B cell (primary cell): ENCODE data around the gene SMTN. TPM values are rescaled to one million over a fixed set of nuclear protein-coding genes. Genes with fewer than 3 reads are reported as not detected.

ENCODE experiments used
- ATAC-seq: fragments of 200-7000 bp; cut with Tn5 transposase; one replicate; pipeline ENCODE4 v1.10.0; 2021; ENCODE audit warnings: low read depth, mild to moderate bottlenecking, moderate number of reproducible peaks, moderate library complexity
- CTCF ChIA-PET: fragments of 350-600 bp; sonication (Branson Sonifier 250); formaldehyde crosslinking; loops from one replicate; lab custom pipeline; 2021; ENCODE audit warnings: antibody characterized with exemption, inconsistent platforms; lab: Charles Lee
- POLR2A ChIA-PET: fragments of 350-600 bp; sonication (Branson Sonifier 250); formaldehyde crosslinking; loops from one replicate; lab custom pipeline; 2021; ENCODE audit warnings: antibody characterized with exemption; lab: Charles Lee
- DNase-seq: peaks from one replicate; pipeline ENCODE4 v3.0.0; 2013
- H2AFZ ChIP-seq: 2 replicates; pipeline ENCODE4 v1.6.1; 2012; ENCODE audit warnings: mild to moderate bottlenecking, low read depth, low read length; ENCODE audit not compliant: insufficient read depth, poor library complexity, severe bottlenecking
- H3K27ac ChIP-seq, 2 donors: 1 replicate in 1 of 2; 2 replicates in 1 of 2; pipeline ENCODE4 v1.5.1; 2012 to 2013; ENCODE audit warnings: low read length in 2 of 2, mild to moderate bottlenecking in 2 of 2, moderate library complexity in 1 of 2
- H3K27me3 ChIP-seq, 4 experiments: fragments of 200-600 bp in 1 of 4; sonication (generic) in 1 of 4; replicated peaks in 1 of 4; 1 replicate in 2 of 4; 2 replicates in 2 of 4; pipeline versions ENCODE4 v1.6.1 to v1.7.0; 2013 to 2016; ENCODE audit warnings: low read length in 3 of 4, mild to moderate bottlenecking in 2 of 4, mixed read lengths in 1 of 4, moderate library complexity in 1 of 4; ENCODE audit not compliant: insufficient read depth in 4 of 4, control insufficient read depth in 3 of 4; ENCODE audit errors: control extremely low read depth in 1 of 4
- H3K36me3 ChIP-seq, 2 experiments: replicated peaks in 1 of 2; 1 replicate in 1 of 2; 2 replicates in 1 of 2; pipeline versions ENCODE4 v1.6.1 to v1.7.1; 2013; ENCODE audit warnings: low read length in 1 of 2; ENCODE audit not compliant: insufficient read depth in 2 of 2, control insufficient read depth in 1 of 2; ENCODE audit errors: control extremely low read depth in 1 of 2, extremely low read depth in 1 of 2
- H3K4me1 ChIP-seq, 2 donors: fragments of 200-600 bp in 1 of 2; sonication (generic) in 1 of 2; 1 replicate in 1 of 2; 2 replicates in 1 of 2; pipeline versions ENCODE4 v1.5.1 to v1.6.1; 2013 to 2017; ENCODE audit warnings: low read length in 2 of 2; ENCODE audit not compliant: control insufficient read depth in 2 of 2, insufficient read depth in 2 of 2
- H3K4me2 ChIP-seq: replicated peaks from 2 replicates; pipeline ENCODE3; 2012; ENCODE audit warnings: mild to moderate bottlenecking, low read depth, low read length; ENCODE audit not compliant: poor library complexity, severe bottlenecking
- H3K4me3 ChIP-seq, 5 experiments: fragments of 200-600 bp in 1 of 5; sonication (generic) in 1 of 5; 1 replicate in 3 of 5; 2 replicates in 2 of 5; pipeline versions ENCODE4 v1.5.1 to v1.7.0; 2011 to 2016; ENCODE audit warnings: low read length in 4 of 5, mild to moderate bottlenecking in 4 of 5, low read depth in 2 of 5, control low read depth in 1 of 5, moderate library complexity in 1 of 5; ENCODE audit not compliant: insufficient read depth in 1 of 5; ENCODE audit errors: control extremely low read depth in 1 of 5, extremely low read depth in 1 of 5
- H3K79me2 ChIP-seq: fragments of 200-600 bp; sonication (generic); one replicate; pipeline ENCODE4 v1.6.0; 2016; ENCODE audit warnings: low read length; ENCODE audit not compliant: control insufficient read depth, insufficient read depth
- H3K9ac ChIP-seq: fragments of 200-600 bp; sonication (generic); 2 replicates; pipeline ENCODE4 v1.6.1; 2017; ENCODE audit warnings: mild to moderate bottlenecking, low read length, moderate library complexity
- H3K9me3 ChIP-seq, 3 donors: one replicate each; pipeline versions ENCODE4 v1.6.1 to v1.7.1; 2013; ENCODE audit warnings: low read length in 2 of 3; ENCODE audit not compliant: control insufficient read depth in 2 of 3, insufficient read depth in 1 of 3; ENCODE audit errors: control extremely low read depth in 1 of 3
- H4K20me1 ChIP-seq: 2 replicates; pipeline ENCODE4 v1.6.0; 2012; ENCODE audit warnings: mild to moderate bottlenecking, low read length; ENCODE audit not compliant: insufficient read depth, control insufficient read depth, poor library complexity, severe bottlenecking
- H3K27ac Mint-ChIP-seq: one replicate; pipeline ENCODE4 v1.8.0; 2021; ENCODE audit warnings: mixed read lengths
- H3K27me3 Mint-ChIP-seq: one replicate; pipeline ENCODE4 v1.8.0; 2021; ENCODE audit warnings: mixed read lengths
- H3K4me1 Mint-ChIP-seq: one replicate; pipeline ENCODE4 v1.8.0; 2021; ENCODE audit warnings: mixed read lengths
- H3K4me3 Mint-ChIP-seq: one replicate; pipeline ENCODE4 v1.8.0; 2021; ENCODE audit warnings: mixed read lengths
- H3K9me3 Mint-ChIP-seq: one replicate; pipeline ENCODE4 v1.8.0; 2022; ENCODE audit warnings: mixed read lengths; ENCODE audit not compliant: insufficient read depth
- CTCF ChIP-seq: fragments of 200-600 bp; IDR thresholded peaks from one replicate; pipeline ENCODE4 v1.8.0; 2022; ENCODE audit warnings: antibody characterized with exemption, mild to moderate bottlenecking
- EZH2 ChIP-seq: IDR thresholded peaks from 2 replicates; pipeline ENCODE4 v1.6.1; 2012; ENCODE audit warnings: borderline replicate concordance, low read depth, mild to moderate bottlenecking, moderate library complexity, low read length; ENCODE audit not compliant: insufficient read depth, poor library complexity, severe bottlenecking
- WGBS: methylation state at CpG from one replicate; pipeline ENCODE4 v1.1.5; 2013; ENCODE audit warnings: missing lambda C conversion rate; ENCODE audit not compliant: insufficient coverage; 5-methylcytosine and 5-hydroxymethylcytosine counted together
- intact Hi-C: fragments of 100-400 bp; cut with micrococcal nuclease; formaldehyde crosslinking; loops from one replicate; pipeline ENCODE4 v1.10.0; 2022
- polyA plus RNA-seq: library from polyadenylated mRNA; depleted of rRNA; stranded (reverse); fragments of >200 nt; gene quantifications from 2 replicates; pipeline ENCODE4 v1.2.3, GENCODE V29; 2012
- total RNA-seq, 2 donors: library from RNA; stranded (reverse); fragments of 120-200 nt in 1 of 2; gene quantifications; 1 replicate in 1 of 2; 2 replicates in 1 of 2; pipeline versions ENCODE4 v1.2.3 to v1.2.4, GENCODE V29; 2013 to 2022

The SMTN gene
- total and polyA plus RNA-seq, 2 donors (not counting 1 experiment from before 2014, with no cell fraction given) = 4.0 to 7.0 TPM

- H3K4me3 ChIP-seq = no peak overlapping the region
- Mint-ChIP-seq H3K4me3 (no peak overlapping the region), H3K4me1 (no peaks in the 10 kb centered on the region), H3K27me3 (peaks cover 9% of the 10 kb centered on the region), H3K27ac (no peak overlapping the region), H3K9me3 (no peaks in the 10 kb centered on the region)
- ATAC-seq (no peak), DNase-seq (no peak)
- no peaks in the 10 kb centered on the region for H3K9me3 ChIP-seq
- intact Hi-C loops = no loop called here
- no peak for TF ChIP-seq CTCF
- TF ChIP-seq EZH2 = no peak
- no peaks in the 10 kb centered on the region for H3K79me2 ChIP-seq
- H3K27ac ChIP-seq = no peak overlapping the region
- no peaks in the 10 kb centered on the region for H3K4me1 ChIP-seq
- ChIA-PET POLR2A (no interaction called here), CTCF (interaction anchor here (1.1 kb wide), 1 partner anchor 310 kb away, joined by 4 read pairs; no protein-coding TSS in a partner anchor)
- H3K27me3 ChIP-seq = no peaks in the 10 kb centered on the region
- WGBS = 92% methylated on average over 2 of the region's 4 CpGs
- H4K20me1 ChIP-seq = no peaks in the 10 kb centered on the region
- H3K9ac ChIP-seq = no peak overlapping the region
- H2AFZ ChIP-seq = no peak overlapping the region
- H3K4me2 ChIP-seq = no peak overlapping the region
- no peaks in the 10 kb centered on the region for H3K36me3 ChIP-seq
Observed at GRCh38 chr22:31048570-31048969, 32.5 kb upstream of the SMTN start.

GRCh38 chr22:31049815-31050420, 31.2 kb upstream of the SMTN start:
- no peak for TF ChIP-seq EZH2
- no peak for TF ChIP-seq CTCF
- H3K4me1 ChIP-seq = no peaks in the 10 kb centered on the region
- no peak overlapping the region for H2AFZ ChIP-seq
- H3K27me3 Mint-ChIP-seq = peaks cover 9% of the 10 kb centered on the region
- no peak overlapping the region for H3K9ac ChIP-seq
- intact Hi-C loops = no loop called here
- no peak overlapping the region for H3K4me3 ChIP-seq
- no peak overlapping the region for H3K4me3 Mint-ChIP-seq
- no peak overlapping the region for H3K4me2 ChIP-seq
- H3K27me3 ChIP-seq = no peaks in the 10 kb centered on the region
- H3K9me3 ChIP-seq = no peaks in the 10 kb centered on the region
- H3K27ac Mint-ChIP-seq = no peak overlapping the region
- POLR2A ChIA-PET = no interaction called here
- no peaks in the 10 kb centered on the region for H4K20me1 ChIP-seq
- no peaks in the 10 kb centered on the region for H3K36me3 ChIP-seq
- no peaks in the 10 kb centered on the region for H3K9me3 Mint-ChIP-seq
- H3K4me1 Mint-ChIP-seq = no peaks in the 10 kb centered on the region
- ATAC-seq (no peak), DNase-seq (no peak)
- H3K79me2 ChIP-seq = no peaks in the 10 kb centered on the region
- CTCF ChIA-PET = interaction anchor here (1.1 kb wide), 1 partner anchor 312 kb away, joined by 4 read pairs; no protein-coding TSS in a partner anchor
- H3K27ac ChIP-seq = no peak overlapping the region
- 80% methylated on average over 2 of the region's 3 CpGs for WGBS
